Upper lobe of left lung (tissue), 4 donors: ENCODE results near the gene CLSTN3.

ENCODE experiments used
- CTCF ChIP-seq, 6 experiments: fragments of 450-650 bp in 4 of 6; fragments of 200-600 bp in 2 of 6; sonication (generic) in 2 of 6; IDR thresholded peaks; one replicate each; pipeline ENCODE4 v1.5.1; 2016 to 2019; ENCODE audit warnings: antibody characterized with exemption in 6 of 6
- EP300 ChIP-seq, 4 donors: sonication (generic); formaldehyde crosslinking; IDR thresholded peaks; one replicate each; pipeline ENCODE4 v1.5.1; 2017; ENCODE audit warnings: antibody characterized with exemption in 4 of 4, control low read depth in 2 of 4
- POLR2A ChIP-seq, 4 donors: fragments of 450-650 bp; IDR thresholded peaks; one replicate each; pipeline ENCODE4 v1.5.1; 2016 to 2017; ENCODE audit warnings: antibody characterized with exemption in 4 of 4, mild to moderate bottlenecking in 2 of 4
- POLR2AphosphoS5 ChIP-seq, 2 donors: sonication (generic); formaldehyde crosslinking; IDR thresholded peaks; one replicate each; pipeline ENCODE4 v1.5.1; 2017; ENCODE audit warnings: antibody characterized with exemption in 2 of 2

GRCh38 chr12:7090222-7090998 lies 39.8 kb upstream of the CLSTN3 start:
- no peak for TF ChIP-seq CTCF (IDR thresholded peaks at IDR 0.05)
- peak in 1 of 2 donors; percentile 27 for TF ChIP-seq POLR2AphosphoS5 (IDR thresholded peaks at IDR 0.05)
- TF ChIP-seq POLR2A (IDR thresholded peaks at IDR 0.05): no peak
- no peak for TF ChIP-seq EP300 (IDR thresholded peaks at IDR 0.05)
